DND-41 (cell line): ENCODE results near the gene STX3.

Source experiments
- EZH2 ChIP-seq: IDR thresholded peaks from 3 replicates; pipeline ENCODE4 v1.6.1; 2012; ENCODE audit warnings: borderline replicate concordance, low read depth, mild to moderate bottlenecking, moderate library complexity, low read length, inconsistent platforms; ENCODE audit not compliant: severe bottlenecking
- TF ChIP-seq, protein P1 (sequence below): IDR thresholded peaks from 2 replicates; pipeline ENCODE4 v1.5.1; 2012; ENCODE audit warnings: borderline replicate concordance, low read length, moderate library complexity, mild to moderate bottlenecking; ENCODE audit not compliant: poor library complexity, severe bottlenecking; ENCODE audit errors: extremely low read depth

DNA sequence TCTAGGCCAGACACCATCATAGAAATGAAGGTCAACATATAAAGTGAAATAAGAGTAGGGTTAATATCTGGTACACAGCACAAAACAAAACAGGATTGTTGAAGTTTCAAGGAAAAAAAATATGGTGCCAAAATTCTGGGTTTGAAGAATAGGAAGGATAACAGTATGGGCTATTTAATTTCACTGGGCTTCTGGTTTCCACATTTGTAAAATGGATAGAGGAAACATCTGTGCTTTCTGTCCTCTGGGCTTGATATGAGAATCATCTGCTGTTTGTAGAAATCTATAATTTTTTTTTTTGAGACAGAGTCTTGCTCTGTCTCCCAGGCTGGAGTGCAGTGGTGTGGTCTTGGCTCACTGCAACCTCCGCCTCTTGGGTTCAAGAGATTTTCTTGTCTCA is 27.8 kb upstream of the STX3 start:
- TF ChIP-seq, protein P1, sequence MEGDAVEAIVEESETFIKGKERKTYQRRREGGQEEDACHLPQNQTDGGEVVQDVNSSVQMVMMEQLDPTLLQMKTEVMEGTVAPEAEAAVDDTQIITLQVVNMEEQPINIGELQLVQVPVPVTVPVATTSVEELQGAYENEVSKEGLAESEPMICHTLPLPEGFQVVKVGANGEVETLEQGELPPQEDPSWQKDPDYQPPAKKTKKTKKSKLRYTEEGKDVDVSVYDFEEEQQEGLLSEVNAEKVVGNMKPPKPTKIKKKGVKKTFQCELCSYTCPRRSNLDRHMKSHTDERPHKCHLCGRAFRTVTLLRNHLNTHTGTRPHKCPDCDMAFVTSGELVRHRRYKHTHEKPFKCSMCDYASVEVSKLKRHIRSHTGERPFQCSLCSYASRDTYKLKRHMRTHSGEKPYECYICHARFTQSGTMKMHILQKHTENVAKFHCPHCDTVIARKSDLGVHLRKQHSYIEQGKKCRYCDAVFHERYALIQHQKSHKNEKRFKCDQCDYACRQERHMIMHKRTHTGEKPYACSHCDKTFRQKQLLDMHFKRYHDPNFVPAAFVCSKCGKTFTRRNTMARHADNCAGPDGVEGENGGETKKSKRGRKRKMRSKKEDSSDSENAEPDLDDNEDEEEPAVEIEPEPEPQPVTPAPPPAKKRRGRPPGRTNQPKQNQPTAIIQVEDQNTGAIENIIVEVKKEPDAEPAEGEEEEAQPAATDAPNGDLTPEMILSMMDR = no peak
- no peak for TF ChIP-seq EZH2
